ENCODE data around the gene MATN3. TPM values are rescaled to one million over a fixed set of nuclear protein-coding genes. Genes with fewer than 3 reads are reported as not detected.
A peak's percentile ranks its signal among the peaks of the same experiment; 100 is the strongest.

Gene MATN3
- total RNA-seq, 2 donors from 2014 or later: 0.12 to 0.13 TPM

DNA sequence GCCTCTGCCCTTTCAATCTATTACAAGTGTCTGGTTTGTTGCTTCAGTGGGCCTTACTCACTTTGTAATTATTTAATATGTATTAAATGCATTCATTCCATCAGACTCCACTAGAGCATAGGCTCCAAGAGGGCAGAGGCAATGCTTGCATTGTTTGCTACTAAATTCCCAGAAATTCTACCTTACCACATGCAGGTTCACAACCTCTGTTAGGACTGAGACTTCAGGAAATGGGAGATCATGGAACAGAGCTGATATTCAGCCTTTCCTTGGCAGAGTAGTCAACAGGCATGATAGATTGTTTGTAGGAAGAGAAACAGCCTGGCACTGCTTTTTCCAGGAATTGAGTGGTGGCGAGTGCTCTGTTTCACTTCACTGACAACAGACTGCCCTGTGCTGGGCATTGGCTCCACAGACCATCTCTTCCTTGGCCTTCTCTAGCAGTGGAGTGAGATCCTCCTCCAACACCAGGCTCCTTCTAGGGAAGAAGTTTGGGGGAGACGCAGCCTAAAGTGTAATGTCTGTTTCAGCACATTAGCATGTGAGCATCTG, 6.2 kb upstream of the MATN3 start:
- Histone ChIP-seq H3K9ac (ENCODE audit: low read depth in 2 of 2, low read length in 2 of 2) (no peak overlapping the region), H3K27ac (no peak overlapping the region), H3K27me3 (no peaks in the 10 kb centered on the region), H3K9me3 (no peaks in the 10 kb centered on the region), H3K4me1 (no peaks in the 10 kb centered on the region), H3K36me3 (no peaks in the 10 kb centered on the region), H3K4me3 (no peak overlapping the region)
- no peak for DNase-seq
- TF ChIP-seq, protein P1, sequence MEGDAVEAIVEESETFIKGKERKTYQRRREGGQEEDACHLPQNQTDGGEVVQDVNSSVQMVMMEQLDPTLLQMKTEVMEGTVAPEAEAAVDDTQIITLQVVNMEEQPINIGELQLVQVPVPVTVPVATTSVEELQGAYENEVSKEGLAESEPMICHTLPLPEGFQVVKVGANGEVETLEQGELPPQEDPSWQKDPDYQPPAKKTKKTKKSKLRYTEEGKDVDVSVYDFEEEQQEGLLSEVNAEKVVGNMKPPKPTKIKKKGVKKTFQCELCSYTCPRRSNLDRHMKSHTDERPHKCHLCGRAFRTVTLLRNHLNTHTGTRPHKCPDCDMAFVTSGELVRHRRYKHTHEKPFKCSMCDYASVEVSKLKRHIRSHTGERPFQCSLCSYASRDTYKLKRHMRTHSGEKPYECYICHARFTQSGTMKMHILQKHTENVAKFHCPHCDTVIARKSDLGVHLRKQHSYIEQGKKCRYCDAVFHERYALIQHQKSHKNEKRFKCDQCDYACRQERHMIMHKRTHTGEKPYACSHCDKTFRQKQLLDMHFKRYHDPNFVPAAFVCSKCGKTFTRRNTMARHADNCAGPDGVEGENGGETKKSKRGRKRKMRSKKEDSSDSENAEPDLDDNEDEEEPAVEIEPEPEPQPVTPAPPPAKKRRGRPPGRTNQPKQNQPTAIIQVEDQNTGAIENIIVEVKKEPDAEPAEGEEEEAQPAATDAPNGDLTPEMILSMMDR (IDR thresholded peaks at IDR 0.05): no peak
- intact Hi-C loops (cut with DNase I): no loop called here

DNA sequence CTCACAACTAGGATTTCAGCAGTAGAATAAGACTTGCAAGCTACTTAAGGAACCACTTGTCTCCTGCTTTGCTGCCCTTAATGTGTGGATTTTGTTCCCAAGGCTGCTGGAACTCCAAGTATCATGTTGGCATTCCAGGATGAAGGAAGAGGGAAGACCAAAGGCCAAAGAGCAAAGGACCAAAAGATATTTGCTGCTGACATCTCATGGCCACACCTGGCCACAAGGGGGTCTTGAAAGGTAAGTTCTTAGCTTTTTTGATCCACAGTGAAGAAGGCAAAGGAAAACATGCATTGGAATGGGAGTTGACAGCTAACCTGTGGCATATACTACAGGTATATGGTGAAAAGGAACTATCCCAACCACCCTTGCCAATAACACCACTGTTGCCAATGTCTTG, 3.9 kb upstream of the MATN3 start:
- intact Hi-C loops (cut with DNase I): loop anchor here (2.0 kb wide), 1 partner anchor 78 kb away; no protein-coding TSS in a partner anchor
- peaks cover 15% of the 10 kb centered on the region for H3K27me3 ChIP-seq
- no peak overlapping the region for H3K9ac ChIP-seq (ENCODE audit: low read depth in 2 of 2, low read length in 2 of 2)
- H3K27ac ChIP-seq: no peak overlapping the region
- H3K4me1 ChIP-seq: no peaks in the 10 kb centered on the region
- H3K4me3 ChIP-seq: no peak overlapping the region
- TF ChIP-seq, protein P1 (IDR thresholded peaks at IDR 0.05): no peak
- H3K36me3 ChIP-seq: no peaks in the 10 kb centered on the region
- no peaks in the 10 kb centered on the region for H3K9me3 ChIP-seq
- DNase-seq: no peak

DNA sequence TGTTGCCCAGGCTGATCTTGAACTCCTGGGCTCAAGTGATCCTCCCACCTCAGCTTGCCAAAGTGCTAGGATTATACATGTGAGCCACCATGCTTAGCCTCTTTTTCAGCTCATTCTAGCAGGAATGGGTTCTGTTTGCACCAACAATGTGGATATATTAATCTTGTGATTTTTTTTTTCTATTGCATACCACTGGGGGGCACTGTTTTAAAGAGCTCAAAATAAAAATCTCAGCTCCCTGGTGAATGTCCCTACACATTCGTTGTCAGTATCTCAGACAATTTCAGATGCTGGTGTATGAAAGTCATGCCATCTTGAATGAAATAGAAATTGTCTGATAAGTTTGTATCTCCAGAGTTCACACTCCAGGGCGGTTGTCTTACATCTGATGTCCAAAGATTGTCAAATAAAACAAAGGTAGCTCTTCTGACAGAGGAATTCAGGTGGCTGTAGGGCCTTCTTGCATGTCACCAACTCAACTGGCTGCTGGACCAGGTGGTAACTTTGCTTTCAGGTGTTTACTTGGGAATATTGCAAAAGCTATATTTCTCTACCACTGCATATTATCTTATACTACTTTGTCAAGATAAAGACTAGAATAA, 3.1 kb upstream of the MATN3 start:
- TF ChIP-seq, protein P1 (IDR thresholded peaks at IDR 0.05): peak; percentile 59
- no peaks in the 10 kb centered on the region for H3K36me3 ChIP-seq
- no peak overlapping the region for H3K9ac ChIP-seq (ENCODE audit: low read depth in 2 of 2, low read length in 2 of 2)
- H3K9me3 ChIP-seq: no peaks in the 10 kb centered on the region
- DNase-seq: no peak
- no peaks in the 10 kb centered on the region for H3K4me1 ChIP-seq
- H3K4me3 ChIP-seq: no peak overlapping the region
- H3K27me3 ChIP-seq: peaks cover 15% of the 10 kb centered on the region
- intact Hi-C loops (cut with DNase I): loop anchor here (2.0 kb wide), 1 partner anchor 79 kb away; no protein-coding TSS in a partner anchor
- no peak overlapping the region for H3K27ac ChIP-seq

DNA sequence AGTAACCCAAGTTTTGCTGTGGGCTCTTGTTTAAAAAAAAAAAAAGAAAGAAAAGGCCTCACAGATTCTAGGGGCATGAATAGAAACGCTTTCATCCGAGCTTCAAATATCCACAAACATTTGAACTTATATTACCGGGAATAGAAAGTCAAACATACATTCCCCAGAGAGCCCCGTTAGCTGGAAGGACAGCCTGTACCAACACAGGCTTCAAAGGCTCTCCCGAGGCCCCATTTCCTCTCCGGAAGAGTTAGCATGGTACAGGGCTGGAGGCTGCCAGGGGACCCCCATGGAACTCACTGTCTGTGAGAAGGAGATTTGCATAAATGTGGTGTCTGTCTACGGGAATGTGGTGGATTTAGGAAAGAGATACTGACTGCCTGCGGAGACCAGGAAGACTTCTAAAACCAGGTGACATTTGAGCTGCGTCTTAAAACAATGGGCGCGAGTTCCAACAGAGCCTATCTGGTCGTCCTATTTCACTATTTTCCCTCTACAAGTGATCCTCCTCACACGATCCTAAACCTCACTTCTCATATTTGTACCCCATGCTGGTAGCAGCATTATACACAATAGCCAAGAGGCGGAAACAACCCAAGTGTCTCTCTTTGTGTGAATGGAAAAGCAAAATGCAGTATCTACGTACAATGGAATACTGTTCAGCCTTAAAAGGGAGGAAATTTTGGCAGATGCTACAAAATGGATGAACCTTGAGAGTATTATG, 820 bp upstream of the MATN3 start:
- Histone ChIP-seq H3K9ac (ENCODE audit: low read depth in 2 of 2, low read length in 2 of 2) (peak overlapping the region in 1 of 2 donors; percentile 69), H3K27me3 (peaks cover 15% of the 10 kb centered on the region), H3K4me3 (peak overlapping the region; percentile 47), H3K36me3 (no peaks in the 10 kb centered on the region), H3K27ac (no peak overlapping the region), H3K9me3 (no peaks in the 10 kb centered on the region), H3K4me1 (no peaks in the 10 kb centered on the region)
- intact Hi-C loops (cut with DNase I): loop anchor here (5.0 kb wide), 1 partner anchor 44 kb away; no protein-coding TSS in a partner anchor
- no peak for DNase-seq
- TF ChIP-seq, protein P1 (IDR thresholded peaks at IDR 0.05): no peak

DNA sequence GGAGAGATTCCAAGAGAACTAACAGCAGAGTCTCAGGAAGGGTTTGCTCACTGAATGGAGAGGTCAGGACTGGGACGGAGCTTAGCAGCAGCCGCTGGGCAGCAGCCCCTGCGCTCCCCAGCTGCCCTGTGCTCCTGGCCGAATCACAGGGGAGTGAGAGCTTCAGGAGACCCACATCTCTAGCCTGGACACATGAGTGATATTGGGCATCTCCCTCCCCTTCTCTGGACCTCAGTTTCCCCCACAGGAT, 511 bp downstream of the MATN3 start:
- peak overlapping the region in 1 of 2 donors; percentile 69 for H3K9ac ChIP-seq (ENCODE audit: low read depth in 2 of 2, low read length in 2 of 2)
- intact Hi-C loops (cut with DNase I): loop anchor here (5.0 kb wide), 1 partner anchor 45 kb away; no protein-coding TSS in a partner anchor

More for the DNA sequence above, 511 bp downstream of the MATN3 start:
- DNase-seq: no peak
- Histone ChIP-seq H3K4me1 (no peaks in the 10 kb centered on the region), H3K27ac (no peak overlapping the region), H3K36me3 (no peaks in the 10 kb centered on the region), H3K4me3 (peak overlapping the region; percentile 47), H3K9me3 (no peaks in the 10 kb centered on the region), H3K27me3 (peaks cover 15% of the 10 kb centered on the region)
- TF ChIP-seq, protein P1 (IDR thresholded peaks at IDR 0.05): no peak
